ENCODE measurements around the gene C6orf89. TPM values are rescaled to one million over a fixed set of nuclear protein-coding genes. Genes with fewer than 3 reads are reported as not detected.

The C6orf89 gene
- total RNA-seq, 1 experiment from 2014 or later, result 22.6 TPM

DNA sequence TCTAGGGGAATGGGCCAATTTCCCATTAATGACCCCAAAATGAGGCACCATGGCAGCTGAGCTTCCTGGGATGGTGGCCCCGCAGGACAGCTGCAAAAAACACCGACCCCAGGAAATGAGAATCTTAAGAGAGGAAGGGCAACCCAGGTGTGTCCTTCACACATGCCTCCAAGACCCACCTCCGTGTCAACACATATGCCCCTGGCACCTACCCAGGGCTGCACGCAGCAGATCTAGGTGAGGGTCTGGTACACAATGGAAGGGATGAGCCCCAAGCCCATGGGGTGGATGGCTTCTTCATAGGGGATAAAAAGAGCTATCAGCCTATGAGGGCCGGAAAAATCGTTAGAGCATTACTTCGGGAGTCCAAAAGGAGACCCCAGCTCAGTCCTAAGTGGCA, 90.8 kb downstream of the C6orf89 start:
- Histone ChIP-seq H3K9me3 (ENCODE audit: low read depth, low read length, poor library complexity, severe bottlenecking) (no peaks in the 10 kb centered on the region), H3K27me3 (replicated peaks; ENCODE audit: insufficient read depth, low read depth, low read length, poor library complexity) (no peaks in the 10 kb centered on the region), H3K36me3 (ENCODE audit: insufficient read depth, low read length, poor library complexity, severe bottlenecking) (peaks cover 76% of the 10 kb centered on the region), H3K4me3 (ENCODE audit: low read depth, low read length, poor library complexity, severe bottlenecking) (no peak overlapping the region), H3K27ac (ENCODE audit: low read depth, low read length, poor library complexity, severe bottlenecking) (no peak overlapping the region), H3K4me1 (ENCODE audit: insufficient read depth, low read length, poor library complexity, severe bottlenecking) (no peaks in the 10 kb centered on the region)
- CTCF ChIA-PET, result no interaction called here
- POLR2A ChIA-PET (ENCODE audit: low non-redundant PET), result no interaction called here
- intact Hi-C loops (cut with micrococcal nuclease; ENCODE audit: unreplicated experiment), result no loop called here
- no peak for TF ChIP-seq EZH2 (IDR thresholded peaks at IDR 0.05; ENCODE audit: borderline replicate concordance, low read depth, low read length, poor library complexity, severe bottlenecking)
- TF ChIP-seq, protein P1, sequence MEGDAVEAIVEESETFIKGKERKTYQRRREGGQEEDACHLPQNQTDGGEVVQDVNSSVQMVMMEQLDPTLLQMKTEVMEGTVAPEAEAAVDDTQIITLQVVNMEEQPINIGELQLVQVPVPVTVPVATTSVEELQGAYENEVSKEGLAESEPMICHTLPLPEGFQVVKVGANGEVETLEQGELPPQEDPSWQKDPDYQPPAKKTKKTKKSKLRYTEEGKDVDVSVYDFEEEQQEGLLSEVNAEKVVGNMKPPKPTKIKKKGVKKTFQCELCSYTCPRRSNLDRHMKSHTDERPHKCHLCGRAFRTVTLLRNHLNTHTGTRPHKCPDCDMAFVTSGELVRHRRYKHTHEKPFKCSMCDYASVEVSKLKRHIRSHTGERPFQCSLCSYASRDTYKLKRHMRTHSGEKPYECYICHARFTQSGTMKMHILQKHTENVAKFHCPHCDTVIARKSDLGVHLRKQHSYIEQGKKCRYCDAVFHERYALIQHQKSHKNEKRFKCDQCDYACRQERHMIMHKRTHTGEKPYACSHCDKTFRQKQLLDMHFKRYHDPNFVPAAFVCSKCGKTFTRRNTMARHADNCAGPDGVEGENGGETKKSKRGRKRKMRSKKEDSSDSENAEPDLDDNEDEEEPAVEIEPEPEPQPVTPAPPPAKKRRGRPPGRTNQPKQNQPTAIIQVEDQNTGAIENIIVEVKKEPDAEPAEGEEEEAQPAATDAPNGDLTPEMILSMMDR (conservative IDR thresholded peaks at IDR 0.05; ENCODE audit: low read depth, low read length), result no peak
- BruUV-seq (replicated peaks), result no TSS peak
- DNase-seq (ENCODE audit: low spot score), result no peak

DNA sequence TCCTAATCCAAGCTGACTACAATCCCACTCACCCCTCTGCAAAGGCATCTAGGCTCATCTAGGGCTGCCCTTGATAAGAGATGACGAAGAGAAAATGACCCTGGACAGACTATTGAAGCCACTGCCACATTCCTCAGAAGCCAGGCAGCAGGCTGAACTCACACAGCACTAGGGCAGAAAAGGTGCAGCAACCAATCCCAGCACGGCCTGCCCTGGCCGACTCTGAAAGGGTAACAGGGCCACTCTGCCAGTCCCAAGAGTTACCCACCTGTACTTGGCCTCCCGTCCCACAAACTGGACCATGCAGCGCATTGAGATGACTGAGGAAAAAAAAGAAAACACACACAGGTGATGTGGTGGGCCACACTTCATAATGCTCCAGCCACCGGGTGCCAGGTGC, 91.2 kb downstream of the C6orf89 start:
- POLR2A ChIA-PET (ENCODE audit: low non-redundant PET), result no interaction called here

GRCh38 chr6:36977470-36977941, 91.8 kb downstream of the C6orf89 start:
- TF ChIP-seq, protein P1 (conservative IDR thresholded peaks at IDR 0.05; ENCODE audit: low read depth, low read length), result peak; percentile 58
- no peak for TF ChIP-seq EZH2 (IDR thresholded peaks at IDR 0.05; ENCODE audit: borderline replicate concordance, low read depth, low read length, poor library complexity, severe bottlenecking)
- no peaks in the 10 kb centered on the region for H3K27me3 ChIP-seq (replicated peaks; ENCODE audit: insufficient read depth, low read depth, low read length, poor library complexity)
- no peaks in the 10 kb centered on the region for H3K9me3 ChIP-seq (ENCODE audit: low read depth, low read length, poor library complexity, severe bottlenecking)
- POLR2A ChIA-PET (ENCODE audit: low non-redundant PET), result no interaction called here
- no peak overlapping the region for H3K4me3 ChIP-seq (ENCODE audit: low read depth, low read length, poor library complexity, severe bottlenecking)
- DNase-seq (ENCODE audit: low spot score), result peak; percentile 33
- no peaks in the 10 kb centered on the region for H3K4me1 ChIP-seq (ENCODE audit: insufficient read depth, low read length, poor library complexity, severe bottlenecking)
- CTCF ChIA-PET, result interaction anchor here (0.6 to 1.0 kb wide), 6 partner anchors 8 to 388 kb away, joined by 3 to 5 read pairs (median 4); partner anchors contain the start of gene MTCH1
- intact Hi-C loops (cut with micrococcal nuclease; ENCODE audit: unreplicated experiment), result no loop called here
- peaks cover 66% of the 10 kb centered on the region for H3K36me3 ChIP-seq (ENCODE audit: insufficient read depth, low read length, poor library complexity, severe bottlenecking)
- no peak overlapping the region for H3K27ac ChIP-seq (ENCODE audit: low read depth, low read length, poor library complexity, severe bottlenecking)
- BruUV-seq (replicated peaks), result no TSS peak

More for the DNA sequence above, 91.2 kb downstream of the C6orf89 start:
- Histone ChIP-seq H3K27ac (ENCODE audit: low read depth, low read length, poor library complexity, severe bottlenecking) (no peak overlapping the region), H3K27me3 (replicated peaks; ENCODE audit: insufficient read depth, low read depth, low read length, poor library complexity) (no peaks in the 10 kb centered on the region), H3K9me3 (ENCODE audit: low read depth, low read length, poor library complexity, severe bottlenecking) (no peaks in the 10 kb centered on the region), H3K36me3 (ENCODE audit: insufficient read depth, low read length, poor library complexity, severe bottlenecking) (peaks cover 72% of the 10 kb centered on the region), H3K4me3 (ENCODE audit: low read depth, low read length, poor library complexity, severe bottlenecking) (no peak overlapping the region), H3K4me1 (ENCODE audit: insufficient read depth, low read length, poor library complexity, severe bottlenecking) (no peaks in the 10 kb centered on the region)
- DNase-seq (ENCODE audit: low spot score), result no peak
- intact Hi-C loops (cut with micrococcal nuclease; ENCODE audit: unreplicated experiment), result no loop called here
- no TSS peak for BruUV-seq (replicated peaks)
- CTCF ChIA-PET, result interaction anchor here (0.6 to 1.0 kb wide), 4 partner anchors 9 to 389 kb away, joined by 3 to 5 read pairs (median 4); partner anchors contain the start of gene MTCH1
- TF ChIP-seq EZH2 (IDR thresholded peaks at IDR 0.05; ENCODE audit: borderline replicate concordance, low read depth, low read length, poor library complexity, severe bottlenecking), result no peak
- TF ChIP-seq, protein P1 (conservative IDR thresholded peaks at IDR 0.05; ENCODE audit: low read depth, low read length), result no peak

Other genes starting within 250 kb of the C6orf89 start
- gene CDKN1A, start 207.2 kb upstream of the C6orf89 start, total RNA-seq (2021), result 30.4 and 33.6 TPM in 2 replicates
- 0.07 TPM in 1 of 2 replicates, not detected in the other for gene RAB44, start 188.1 kb upstream of the C6orf89 start, total RNA-seq (2021)
- gene CPNE5, start 46.5 kb upstream of the C6orf89 start, total RNA-seq (2021), result 0.13 and 0.48 TPM in 2 replicates
- 67.7 and 72.0 TPM in 2 replicates for gene PPIL1, start 11.1 kb upstream of the C6orf89 start, total RNA-seq (2021)
- gene PI16, start 68.8 kb downstream of the C6orf89 start, total RNA-seq (2021), result not detected in 2 replicates
- gene MTCH1, start 100.2 kb downstream of the C6orf89 start, total RNA-seq (2021), result 219 and 242 TPM in 2 replicates
- gene FGD2, start 119.7 kb downstream of the C6orf89 start, total RNA-seq (2021), result not detected in 2 replicates